ENCODE results near the gene OR1J4. TPM values are rescaled to one million over a fixed set of nuclear protein-coding genes. Genes with fewer than 3 reads are reported as not detected.
A peak's percentile ranks its signal among the peaks of the same experiment; 100 is the strongest.
"Not testable (repeated sequence)": the region's sequence is repeated elsewhere in the genome, so short reads cannot be mapped to it uniquely, and the experiment has no call there.

Gene OR1J4
- total and polyA plus RNA-seq, 5 donors: not detected

DNA sequence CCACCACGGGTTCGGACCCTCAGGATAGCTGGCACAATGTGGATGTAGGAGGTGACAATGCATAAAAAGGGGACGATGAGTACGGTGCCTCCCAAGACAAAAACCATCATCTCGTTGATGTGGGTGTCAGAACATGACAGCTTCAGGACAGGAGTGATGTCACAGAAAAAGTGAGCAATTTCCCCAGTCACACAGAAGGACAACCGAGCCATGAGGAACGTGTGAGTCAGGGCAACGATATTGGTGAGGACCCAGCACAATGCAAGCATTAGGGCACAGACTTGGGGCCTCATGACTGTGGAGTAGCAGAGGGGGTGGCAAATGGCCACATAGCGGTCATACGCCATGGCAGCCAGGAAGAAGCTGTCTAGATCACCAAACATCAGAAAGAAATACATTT, 7.7 kb downstream of the OR1J4 start:
- DNase-seq (no peak), ATAC-seq (no peak)
- 84% methylated on average over 10 of the region's 10 CpGs for WGBS
- Histone ChIP-seq H3K9me3 (ENCODE audit: control insufficient read depth, low read length) (no peaks in the 10 kb centered on the region), H3K27me3 (ENCODE audit: control insufficient read depth, insufficient read depth) (no peaks in the 10 kb centered on the region), H3K4me3 (ENCODE audit: low read length) (no peak overlapping the region), H3K27ac (ENCODE audit: low read length) (no peak overlapping the region), H3K4me1 (ENCODE audit: control insufficient read depth, insufficient read depth, low read length) (no peaks in the 10 kb centered on the region)
- intact Hi-C loops (cut with DNase I): no loop called here

- no peak within 1 kb of the TSS for H3K27ac ChIP-seq (ENCODE audit: low read length)
- 92% methylated on average over 3 of the region's 3 CpGs for WGBS
These were observed 8.3 kb downstream of the OR1J4 start, which contains the start of gene OR1N1 for GRCh38 chr9:122527193-122527592. Gene OR1N1, minus strand, starts transcription at chr9:122527293. Its CDS starts 0 bp downstream, at chr9:122527293.

DNA sequence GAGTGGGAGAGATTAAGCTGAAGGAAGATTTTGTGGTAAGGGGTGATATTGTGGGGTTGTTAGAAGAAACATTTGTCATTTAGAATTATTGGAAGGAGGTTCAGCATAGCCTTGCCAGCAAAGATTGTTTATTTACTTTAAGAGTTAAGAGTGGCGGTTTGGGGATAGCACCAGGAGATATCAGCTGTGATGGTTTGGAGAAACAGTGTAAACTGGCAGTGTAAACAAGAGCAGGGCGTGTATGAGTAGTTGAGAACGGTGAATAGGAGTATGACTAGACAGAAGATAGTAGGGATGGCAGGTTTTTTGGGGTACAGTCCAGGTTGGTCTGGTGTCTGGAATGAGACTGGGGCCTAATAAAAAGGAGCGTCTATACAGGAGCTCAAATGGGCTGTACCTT, 12.2 kb downstream of the OR1J4 start:
- intact Hi-C loops (cut with DNase I); H3K27me3 ChIP-seq (ENCODE audit: control insufficient read depth, insufficient read depth); ATAC-seq; H3K4me3 ChIP-seq (ENCODE audit: low read length); H3K9me3 ChIP-seq (ENCODE audit: control insufficient read depth, low read length); DNase-seq; H3K4me1 ChIP-seq (ENCODE audit: control insufficient read depth, insufficient read depth, low read length); H3K27ac ChIP-seq (ENCODE audit: low read length): not testable (repeated sequence)
- 62% methylated on average over 4 of the region's 4 CpGs for WGBS

More at GRCh38 chr9:122527193-122527592, 8.3 kb downstream of the OR1J4 start, which contains the start of gene OR1N1:
- Histone ChIP-seq H3K4me1 (ENCODE audit: control insufficient read depth, insufficient read depth, low read length) (no peaks in the 10 kb centered on the region), H3K27me3 (ENCODE audit: control insufficient read depth, insufficient read depth) (no peaks in the 10 kb centered on the region), H3K4me3 (ENCODE audit: low read length) (no peak within 1 kb of the TSS), H3K9me3 (ENCODE audit: control insufficient read depth, low read length) (no peaks in the 10 kb centered on the region)
- no peak for DNase-seq
- ATAC-seq: no peak
- intact Hi-C loops (cut with DNase I): no loop called here

DNA sequence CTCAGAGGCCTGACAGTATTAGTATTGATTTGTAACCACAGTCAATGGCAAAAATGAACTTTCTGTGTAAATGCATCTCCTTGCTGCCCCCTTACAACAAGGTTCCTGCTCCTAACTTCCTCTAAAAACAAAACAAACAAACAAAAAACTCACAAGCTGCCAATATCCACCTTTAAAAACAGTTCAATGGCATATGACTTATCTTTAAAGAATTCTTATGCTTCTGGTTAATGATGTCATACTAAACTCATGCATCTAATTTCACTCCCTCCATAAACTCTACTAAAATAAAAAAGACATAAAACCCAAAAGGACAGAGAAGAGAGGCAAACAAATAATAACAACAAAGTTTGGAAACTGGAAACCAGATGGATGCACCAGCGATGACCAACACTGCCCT, 17.2 kb downstream of the OR1J4 start:
- Histone ChIP-seq H3K9me3 (ENCODE audit: control insufficient read depth, low read length) (no peaks in the 10 kb centered on the region), H3K4me3 (ENCODE audit: low read length) (no peak overlapping the region), H3K4me1 (ENCODE audit: control insufficient read depth, insufficient read depth, low read length) (no peaks in the 10 kb centered on the region), H3K27me3 (ENCODE audit: control insufficient read depth, insufficient read depth) (no peaks in the 10 kb centered on the region), H3K27ac (ENCODE audit: low read length) (no peak overlapping the region)
- DNase-seq (no peak), ATAC-seq (no peak)
- intact Hi-C loops (cut with DNase I): no loop called here
- WGBS: 98% methylated on average over 1 of the region's 1 CpG

GRCh38 chr9:122537066-122537465, 18.1 kb downstream of the OR1J4 start:
- 67% methylated on average over 7 of the region's 7 CpGs for WGBS
- ATAC-seq; H3K27me3 ChIP-seq (ENCODE audit: control insufficient read depth, insufficient read depth); intact Hi-C loops (cut with DNase I); H3K4me1 ChIP-seq (ENCODE audit: control insufficient read depth, insufficient read depth, low read length); DNase-seq; H3K4me3 ChIP-seq (ENCODE audit: low read length); H3K27ac ChIP-seq (ENCODE audit: low read length); H3K9me3 ChIP-seq (ENCODE audit: control insufficient read depth, low read length): not testable (repeated sequence)

- DNase-seq (no peak), ATAC-seq (no peak)
- 60% methylated on average over 2 of the region's 2 CpGs for WGBS
- no peaks in the 10 kb centered on the region for H3K9me3 ChIP-seq (ENCODE audit: control insufficient read depth, low read length)
- intact Hi-C loops (cut with DNase I): no loop called here
- no peak overlapping the region for H3K27ac ChIP-seq (ENCODE audit: low read length)
- no peaks in the 10 kb centered on the region for H3K27me3 ChIP-seq (ENCODE audit: control insufficient read depth, insufficient read depth)
- H3K4me3 ChIP-seq (ENCODE audit: low read length): no peak overlapping the region
- H3K4me1 ChIP-seq (ENCODE audit: control insufficient read depth, insufficient read depth, low read length): no peaks in the 10 kb centered on the region
These were observed 19.8 kb downstream of the OR1J4 start for GRCh38 chr9:122538757-122539156.

DNA sequence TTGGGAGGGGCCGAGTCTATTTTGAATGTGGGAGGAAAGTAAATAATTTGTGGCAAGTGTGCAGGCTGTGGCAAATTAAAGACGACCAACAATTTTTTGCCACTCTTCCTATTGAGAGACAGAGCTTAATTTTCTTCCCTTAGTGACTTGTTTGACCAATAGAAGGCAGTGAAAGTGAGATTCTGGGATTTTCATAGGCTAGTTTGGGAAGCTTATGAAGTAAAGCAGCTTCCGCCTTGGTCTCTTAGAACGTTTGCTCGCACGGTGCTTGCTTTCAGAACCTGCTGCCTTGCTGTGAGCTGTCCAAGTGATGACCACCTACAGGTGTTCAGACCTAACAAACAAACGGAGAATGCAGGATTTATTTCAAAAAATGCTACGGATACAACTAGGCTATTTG, 27.3 kb downstream of the OR1J4 start:
- no peak overlapping the region for H3K27ac ChIP-seq (ENCODE audit: low read length)
- H3K9me3 ChIP-seq (ENCODE audit: control insufficient read depth, low read length): peaks cover 3% of the 10 kb centered on the region
- WGBS: 60% methylated on average over 8 of the region's 8 CpGs
- intact Hi-C loops (cut with DNase I): no loop called here
- no peaks in the 10 kb centered on the region for H3K27me3 ChIP-seq (ENCODE audit: control insufficient read depth, insufficient read depth)
- no peaks in the 10 kb centered on the region for H3K4me1 ChIP-seq (ENCODE audit: control insufficient read depth, insufficient read depth, low read length)
- no peak overlapping the region for H3K4me3 ChIP-seq (ENCODE audit: low read length)
- no peak for DNase-seq
- ATAC-seq: no peak

GRCh38 chr9:122551371-122551770, 32.4 kb downstream of the OR1J4 start:
- H3K27ac ChIP-seq (ENCODE audit: low read length): no peak overlapping the region
- no peak overlapping the region for H3K4me3 ChIP-seq (ENCODE audit: low read length)
- no peak for DNase-seq
- intact Hi-C loops (cut with DNase I): no loop called here
- H3K9me3 ChIP-seq (ENCODE audit: control insufficient read depth, low read length): peaks cover 3% of the 10 kb centered on the region
- no peak for ATAC-seq
- WGBS: 78% methylated on average over 5 of the region's 5 CpGs
- no peaks in the 10 kb centered on the region for H3K4me1 ChIP-seq (ENCODE audit: control insufficient read depth, insufficient read depth, low read length)
- no peaks in the 10 kb centered on the region for H3K27me3 ChIP-seq (ENCODE audit: control insufficient read depth, insufficient read depth)

GRCh38 chr9:122552812-122553211, 33.9 kb downstream of the OR1J4 start, which contains the start of gene OR1N2:
Gene OR1N2, plus strand, starts transcription at chr9:122553112. Its CDS starts 100 bp downstream, at chr9:122553212.
- Histone ChIP-seq H3K4me3 (ENCODE audit: low read length) (no peak within 1 kb of the TSS), H3K9me3 (ENCODE audit: control insufficient read depth, low read length) (peaks cover 3% of the 10 kb centered on the region), H3K27me3 (ENCODE audit: control insufficient read depth, insufficient read depth) (no peaks in the 10 kb centered on the region), H3K27ac (ENCODE audit: low read length) (no peak within 1 kb of the TSS), H3K4me1 (ENCODE audit: control insufficient read depth, insufficient read depth, low read length) (no peaks in the 10 kb centered on the region)
- no peak for DNase-seq
- intact Hi-C loops (cut with DNase I): no loop called here
- WGBS: 65% methylated on average over 2 of the region's 2 CpGs
- no peak for ATAC-seq

GRCh38 chr9:122561446-122561845, 42.5 kb downstream of the OR1J4 start:
- no peak for ATAC-seq
- no peaks in the 10 kb centered on the region for H3K27me3 ChIP-seq (ENCODE audit: control insufficient read depth, insufficient read depth)
- intact Hi-C loops (cut with DNase I): no loop called here
- DNase-seq: no peak
- H3K9me3 ChIP-seq (ENCODE audit: control insufficient read depth, low read length): no peaks in the 10 kb centered on the region
- WGBS: 79% methylated on average over 4 of the region's 4 CpGs
- H3K4me3 ChIP-seq (ENCODE audit: low read length): no peak overlapping the region
- no peaks in the 10 kb centered on the region for H3K4me1 ChIP-seq (ENCODE audit: control insufficient read depth, insufficient read depth, low read length)
- H3K27ac ChIP-seq (ENCODE audit: low read length): no peak overlapping the region

DNA sequence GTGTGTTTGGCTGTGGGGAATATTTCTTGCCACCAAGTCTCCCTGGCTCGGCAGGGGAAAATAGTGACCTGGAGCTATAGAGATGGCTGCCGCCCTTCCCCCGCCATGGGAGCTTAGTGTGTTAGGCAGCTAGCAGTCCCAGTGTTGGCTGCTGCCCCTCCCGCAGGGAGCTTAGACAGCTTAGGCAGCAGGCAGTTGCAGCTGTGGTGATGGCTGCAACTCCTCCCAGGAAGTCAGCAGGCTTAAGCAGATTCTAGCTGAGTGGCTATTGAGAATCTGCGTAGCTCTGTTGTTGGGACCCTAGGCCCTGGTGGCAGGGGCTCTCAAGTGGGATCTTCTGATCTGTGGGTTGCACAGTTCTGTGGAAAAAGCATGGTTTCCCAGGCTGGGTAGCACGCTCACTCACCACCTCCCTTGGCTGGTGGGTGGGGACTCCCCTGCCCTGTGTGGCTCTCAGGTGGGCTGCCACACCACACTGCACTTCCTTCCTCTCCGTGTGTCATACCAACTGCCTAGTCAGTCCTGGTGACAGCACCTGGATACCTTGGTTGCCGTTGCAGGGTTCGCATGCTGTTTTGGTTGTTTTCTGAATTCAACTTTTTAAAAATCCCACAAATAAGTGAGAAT, 43.3 kb downstream of the OR1J4 start:
- intact Hi-C loops (cut with DNase I): no loop called here
- WGBS: 42% methylated on average over 9 of the region's 9 CpGs

GRCh38 chr9:122567901-122568300, 49.0 kb downstream of the OR1J4 start:
- H3K4me3 ChIP-seq (ENCODE audit: low read length): no peak overlapping the region
- ATAC-seq (no peak), DNase-seq (no peak)
- H3K9me3 ChIP-seq (ENCODE audit: control insufficient read depth, low read length): no peaks in the 10 kb centered on the region
- 86% methylated on average over 4 of the region's 4 CpGs for WGBS
- H3K27ac ChIP-seq (ENCODE audit: low read length): no peak overlapping the region
- no peaks in the 10 kb centered on the region for H3K27me3 ChIP-seq (ENCODE audit: control insufficient read depth, insufficient read depth)
- H3K4me1 ChIP-seq (ENCODE audit: control insufficient read depth, insufficient read depth, low read length): no peaks in the 10 kb centered on the region
- intact Hi-C loops (cut with DNase I): no loop called here

More for the DNA sequence above, 43.3 kb downstream of the OR1J4 start:
- H3K4me3 ChIP-seq (ENCODE audit: low read length): no peak overlapping the region
- no peaks in the 10 kb centered on the region for H3K9me3 ChIP-seq (ENCODE audit: control insufficient read depth, low read length)
- ATAC-seq: no peak
- H3K27me3 ChIP-seq (ENCODE audit: control insufficient read depth, insufficient read depth): no peaks in the 10 kb centered on the region
- no peak overlapping the region for H3K27ac ChIP-seq (ENCODE audit: low read length)
- peak in 1 of 3 donors; percentile 4 for DNase-seq
- no peaks in the 10 kb centered on the region for H3K4me1 ChIP-seq (ENCODE audit: control insufficient read depth, insufficient read depth, low read length)

Data from right cardiac atrium (tissue), 5 donors.